Astrocyte of the spinal cord (primary cell): Measurements from ENCODE around the gene OR2M2.

Experiments
- DNase-seq: peaks from one replicate; pipeline ENCODE4 v3.0.0; 2011; ENCODE audit warnings: low read depth, low spot score
- H3K4me3 ChIP-seq: 2 replicates; pipeline ENCODE4 v1.5.1; 2011; ENCODE audit warnings: low read depth, mild to moderate bottlenecking, low read length, moderate library complexity
- CTCF ChIP-seq: IDR thresholded peaks from 2 replicates; pipeline ENCODE4 v1.5.1; 2012; ENCODE audit warnings: low read depth, mild to moderate bottlenecking, low read length, inconsistent platforms
- in situ Hi-C: cut with HindIII; loops from 2 replicates; pipeline ENCODE4 v1.10.0; 2017; ENCODE audit warnings: low sequenced_read_pairs

OR2M2 gene

GRCh38 chr1:248174521-248174920 lies at the start of gene OR2M2:
TSS of gene OR2M2 (plus strand) at chr1:248174821. CDS start at chr1:248179986, 5,165 bp downstream.
- in situ Hi-C loops: no loop called here
- no peak within 1 kb of the TSS for H3K4me3 ChIP-seq
- TF ChIP-seq CTCF: no peak
- no peak for DNase-seq

- no peak overlapping the region for H3K4me3 ChIP-seq
- DNase-seq: no peak
- no peak for TF ChIP-seq CTCF
- in situ Hi-C loops: no loop called here
These were observed 47.0 kb upstream of the OR2M2 start for GRCh38 chr1:248127653-248128052.

- TF ChIP-seq CTCF: no peak
- H3K4me3 ChIP-seq: no peak overlapping the region
- in situ Hi-C loops: no loop called here
- DNase-seq: no peak
These were observed 37.8 kb upstream of the OR2M2 start for GRCh38 chr1:248136811-248137210.

- no peak overlapping the region for H3K4me3 ChIP-seq
- in situ Hi-C loops: no loop called here
- DNase-seq: no peak
- TF ChIP-seq CTCF: no peak
These were observed 33.8 kb upstream of the OR2M2 start for GRCh38 chr1:248140846-248141245.

GRCh38 chr1:248143311-248143710 lies 31.3 kb upstream of the OR2M2 start:
- TF ChIP-seq CTCF: no peak
- no peak overlapping the region for H3K4me3 ChIP-seq
- no peak for DNase-seq
- in situ Hi-C loops: no loop called here

GRCh38 chr1:248144513-248145198 lies 30.0 kb upstream of the OR2M2 start, which contains the start of gene OR2M5:
TSS of gene OR2M5 (plus strand) at chr1:248145148. CDS start at chr1:248145148, 0 bp downstream.
- DNase-seq: no peak
- in situ Hi-C loops: no loop called here
- TF ChIP-seq CTCF: no peak
- H3K4me3 ChIP-seq: no peak within 1 kb of the TSS
